HEK293 (cell line): ENCODE results near the gene DDX56.

Experiments
- PRDM1 ChIP-seq: fragments of 450-650 bp; formaldehyde crosslinking; IDR thresholded peaks from 2 replicates; pipeline ENCODE4; 2016; ENCODE audit warnings: missing biosample characterization, missing genetic modification characterization
- ZNF510 ChIP-seq: fragments of 450-650 bp; formaldehyde crosslinking; IDR thresholded peaks from 2 replicates; pipeline ENCODE4 v1.5.1; 2018; ENCODE audit warnings: mild to moderate bottlenecking, missing genetic modification characterization, missing biosample characterization; ENCODE audit not compliant: insufficient replicate concordance

- no peak for TF ChIP-seq ZNF510 (tag by site-specific recombination)
- no peak for TF ChIP-seq PRDM1 (tag by site-specific recombination)
Measured at GRCh38 chr7:44561481-44561880, 12.2 kb downstream of the DDX56 start.
